GM18858 (cell line): ENCODE results near the gene ANKRD44.

Source experiments
- ATAC-seq: cut with Tn5 transposase; IDR thresholded peaks from one replicate; pipeline ENCODE4 v1.9.1; 2021; ENCODE audit not compliant: unreplicated experiment

The ANKRD44 gene

DNA sequence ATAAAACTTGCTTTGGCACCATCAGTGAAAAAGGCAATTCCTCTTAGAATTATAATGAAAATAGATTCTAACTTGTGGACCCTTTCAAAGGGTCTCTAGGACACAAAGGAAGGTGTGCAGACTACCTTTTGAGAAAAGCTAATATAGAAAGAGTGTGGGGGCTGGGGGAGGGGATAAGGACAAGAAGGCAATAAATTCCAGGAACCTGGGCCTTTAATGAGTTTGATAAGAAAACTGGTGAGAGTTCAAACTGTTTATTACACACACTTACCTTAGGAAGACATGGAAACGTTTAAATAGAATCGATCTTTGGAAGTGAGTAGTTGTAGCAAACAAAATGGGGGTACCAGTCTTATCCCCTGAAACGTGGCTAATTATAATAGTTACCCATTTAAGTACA is 344.5 kb downstream of the ANKRD44 start:
- no peak for ATAC-seq

DNA sequence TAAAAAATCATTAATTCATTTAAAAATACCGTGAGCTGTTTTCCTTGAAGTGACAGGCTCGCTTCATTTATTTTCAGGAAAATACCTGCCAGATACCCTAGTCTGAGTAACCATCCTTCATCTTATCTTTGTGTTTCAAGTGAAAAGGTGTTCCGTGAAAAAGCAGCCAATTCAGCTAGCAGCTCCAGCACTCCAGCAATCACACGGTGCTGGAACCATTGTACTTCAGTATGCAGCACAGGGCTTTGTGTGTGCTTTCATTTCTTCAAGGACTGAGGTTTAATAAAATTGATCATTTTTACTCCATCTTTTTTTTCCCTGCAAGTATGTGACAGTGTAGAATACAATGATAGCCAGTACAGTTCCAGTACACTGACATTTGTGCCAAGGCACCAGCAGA is 344.9 kb downstream of the ANKRD44 start:
- ATAC-seq: no peak

DNA sequence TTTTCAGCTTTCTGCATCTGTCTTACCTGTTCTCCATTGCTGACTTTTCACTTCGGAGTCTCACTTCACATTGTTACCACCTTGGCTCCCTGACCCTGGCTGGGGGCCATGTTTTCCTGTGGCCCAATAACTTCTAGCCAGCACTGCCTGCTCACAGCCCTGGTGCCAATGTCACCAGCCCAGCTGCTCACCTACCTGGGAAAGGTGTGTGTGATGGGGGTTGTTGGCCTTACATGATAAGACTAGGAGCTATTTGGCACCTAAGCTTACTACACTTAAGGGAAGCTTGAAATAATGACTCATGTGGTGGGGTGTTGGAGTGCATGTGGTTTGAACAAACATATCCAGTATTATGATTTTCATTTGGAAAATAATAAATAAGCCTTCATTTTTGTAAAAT is 346.6 kb downstream of the ANKRD44 start:
- ATAC-seq: no peak

DNA sequence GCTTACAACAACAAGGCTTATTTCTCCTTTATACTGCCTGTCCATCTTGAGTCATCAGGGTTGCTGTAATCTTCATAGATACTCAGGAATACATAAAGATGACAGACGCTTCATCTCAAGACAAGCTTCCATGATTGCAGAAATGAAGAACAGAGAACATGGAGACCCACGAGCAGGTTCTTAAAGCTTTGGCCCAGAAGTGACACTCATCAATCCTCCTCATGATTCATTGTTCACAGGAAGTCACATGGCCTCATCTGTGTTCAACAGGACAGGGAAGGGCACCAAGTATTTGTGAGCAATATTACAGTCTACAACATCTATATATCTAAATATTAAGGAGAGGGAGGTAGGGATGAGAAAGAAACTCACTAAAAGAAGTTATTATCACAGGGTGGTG is 347.5 kb downstream of the ANKRD44 start:
- no peak for ATAC-seq

DNA sequence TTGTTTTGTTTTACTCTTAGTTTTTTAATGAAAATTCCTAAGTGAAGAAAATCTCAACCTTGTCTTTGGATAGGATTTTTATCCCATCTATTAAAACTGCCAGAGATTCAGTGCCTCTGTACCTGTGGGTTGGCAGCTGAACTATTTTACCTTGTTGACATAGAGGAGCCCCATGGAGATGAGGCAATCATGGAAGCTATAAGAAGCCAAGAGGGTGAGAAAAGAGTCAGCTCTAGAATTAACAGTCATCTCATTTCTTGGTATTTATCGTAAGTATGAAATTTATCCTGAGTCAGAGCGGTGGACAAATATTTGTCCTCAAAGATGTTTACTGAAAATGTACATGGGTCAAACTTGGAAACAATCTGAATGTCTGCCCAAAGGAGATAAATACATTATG is 348.3 kb downstream of the ANKRD44 start:
- no peak for ATAC-seq

DNA sequence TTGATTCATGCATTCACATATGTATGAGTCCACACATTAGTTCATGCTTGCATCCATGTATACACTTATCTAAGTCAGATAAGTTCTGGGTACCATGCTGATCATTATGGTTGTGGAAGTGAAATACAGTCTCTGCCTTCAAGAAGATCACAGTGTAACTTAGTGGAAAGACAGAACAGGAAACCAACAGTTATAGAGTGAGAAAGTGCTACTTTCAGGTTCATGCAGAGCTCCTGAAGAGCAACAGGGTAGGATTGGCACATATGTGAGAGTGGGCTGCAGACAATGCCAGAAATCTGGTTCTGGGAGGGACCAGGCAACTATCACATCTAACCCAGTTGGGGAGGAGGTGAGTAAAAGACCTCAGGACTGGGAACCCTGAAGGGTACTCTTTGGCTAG is 348.7 kb downstream of the ANKRD44 start:
- ATAC-seq: peak; percentile 99

DNA sequence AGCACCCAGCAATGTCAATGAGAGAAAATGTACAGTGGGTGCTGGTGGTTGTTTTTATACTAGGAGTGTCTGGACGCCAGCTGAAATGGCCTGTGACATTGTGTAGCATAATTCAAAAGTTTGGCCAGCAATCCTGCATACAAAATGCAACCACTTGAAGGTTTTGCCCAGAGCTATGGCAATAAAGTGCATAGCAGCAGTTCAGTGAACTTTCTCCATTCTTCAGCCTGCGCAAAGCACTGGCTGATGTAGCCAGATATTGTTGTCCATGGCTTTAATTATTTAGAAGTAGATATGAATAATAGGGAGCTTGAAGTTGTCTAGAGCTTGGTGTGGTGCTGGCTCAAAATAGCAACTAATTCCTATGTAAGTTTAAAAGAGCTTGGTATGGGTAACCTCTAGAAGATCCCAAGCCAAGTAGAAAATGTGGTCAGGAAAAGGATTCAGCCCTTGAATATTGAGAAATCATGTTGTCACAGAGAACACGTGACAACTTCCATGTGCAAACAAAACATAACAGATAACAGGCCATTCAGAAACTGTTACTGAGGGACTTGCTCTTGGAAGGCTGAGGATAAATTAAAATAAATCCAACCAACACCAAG is 350.7 kb downstream of the ANKRD44 start:
- no peak for ATAC-seq

DNA sequence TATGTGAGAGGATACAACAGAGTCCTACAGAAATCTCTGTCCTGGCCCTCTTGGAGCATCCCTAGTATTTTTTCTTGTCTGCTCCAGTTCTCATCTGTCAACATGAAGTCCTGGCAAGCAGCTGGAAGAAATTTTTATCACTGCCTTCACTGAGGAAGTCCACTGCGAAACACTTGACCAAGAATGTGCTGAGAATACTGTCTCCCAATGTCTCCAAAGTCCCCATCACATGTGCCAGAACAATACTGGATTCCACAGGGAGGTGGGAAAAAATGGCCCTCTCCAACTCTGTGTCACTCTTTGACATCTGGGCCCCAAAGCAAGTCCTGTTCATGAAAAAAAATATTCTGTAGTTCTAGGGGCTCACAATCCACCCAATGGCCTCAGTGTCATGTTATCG is 351.3 kb downstream of the ANKRD44 start:
- no peak for ATAC-seq

DNA sequence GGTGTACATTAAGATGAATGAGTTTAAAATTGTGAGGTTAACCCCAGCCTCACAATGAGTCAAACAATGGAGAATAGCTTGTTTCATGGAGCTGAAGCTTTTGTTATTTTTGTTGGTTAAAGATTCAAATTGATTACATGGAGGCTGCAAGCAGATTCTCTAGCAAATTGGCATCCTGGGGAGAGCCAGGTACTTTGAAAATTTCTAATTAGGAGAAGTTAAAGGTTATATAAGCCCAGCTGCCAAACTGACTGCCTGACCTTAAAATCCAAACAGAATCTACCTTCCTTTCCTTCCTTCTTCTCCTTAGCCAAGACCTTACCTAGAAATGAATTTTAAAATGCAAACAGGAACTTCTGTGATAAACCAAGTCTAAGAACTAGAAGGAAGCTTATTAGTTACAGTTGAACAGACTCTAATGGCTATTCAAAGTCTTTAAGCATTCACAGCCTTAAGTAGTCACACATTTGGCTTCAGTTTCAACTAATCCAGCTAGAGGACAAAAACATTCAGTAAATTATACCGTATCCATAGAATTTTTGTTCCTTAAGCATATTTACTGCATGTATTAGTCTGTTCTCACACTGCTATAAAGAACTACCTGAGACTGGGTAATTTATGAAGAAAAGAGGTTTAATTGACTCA is 352.6 kb downstream of the ANKRD44 start:
- ATAC-seq: no peak

DNA sequence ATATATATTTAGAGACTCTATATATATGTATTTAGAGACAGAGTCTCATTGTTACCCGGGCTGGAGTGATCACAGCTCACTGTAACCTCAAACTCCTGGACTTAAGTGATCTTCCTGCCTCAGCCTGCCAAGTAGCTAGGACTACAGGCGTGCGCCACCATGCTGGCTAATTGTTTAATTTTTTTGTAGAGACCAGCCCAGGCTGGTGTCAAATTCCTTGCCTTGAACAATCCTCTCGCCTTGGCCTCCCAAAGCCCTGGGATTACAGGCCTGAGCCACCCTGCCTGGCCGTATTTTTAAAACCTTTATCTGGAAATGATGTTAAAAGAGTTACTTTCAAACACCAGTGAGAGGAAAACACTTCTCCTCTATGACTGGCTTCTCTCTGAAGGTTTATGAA is 353.1 kb downstream of the ANKRD44 start:
- no peak for ATAC-seq

DNA sequence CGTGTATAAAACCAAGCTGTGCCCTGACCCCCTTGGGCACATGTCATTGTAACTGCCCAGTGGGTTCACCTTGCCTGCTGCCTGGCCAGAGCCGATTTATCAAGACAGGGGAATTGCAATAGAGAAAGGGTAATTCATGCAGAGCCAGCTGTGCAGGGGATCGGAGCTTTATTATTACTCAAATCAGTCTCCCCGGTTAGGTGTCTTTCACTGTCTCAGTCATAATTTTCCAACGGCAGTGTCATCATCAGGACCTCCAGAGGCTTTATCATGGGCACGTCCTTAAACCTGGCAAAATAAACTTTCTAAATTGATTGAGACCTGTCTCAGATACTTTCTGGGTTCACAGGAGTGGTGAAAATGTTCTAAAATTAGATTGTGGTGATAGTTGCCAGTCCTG is 354.5 kb downstream of the ANKRD44 start:
- no peak for ATAC-seq

DNA sequence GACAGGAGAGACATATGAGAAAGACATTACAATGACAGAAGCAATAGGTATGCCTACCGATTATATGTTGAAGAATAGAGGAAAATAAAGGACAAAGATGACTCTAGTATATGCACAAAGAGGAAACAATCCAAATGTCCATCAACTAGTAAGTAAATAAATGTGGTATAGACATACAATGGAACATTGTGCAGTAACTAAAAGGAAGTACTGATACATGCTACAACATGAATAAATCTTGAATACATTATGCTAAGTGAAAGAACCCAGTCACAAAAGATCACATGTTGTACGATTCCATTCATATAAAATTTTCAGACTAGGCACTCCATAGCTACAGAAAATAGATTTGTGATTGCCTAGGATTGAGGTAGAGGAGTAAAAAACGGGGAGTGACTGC is 355.5 kb downstream of the ANKRD44 start:
- ATAC-seq: no peak

DNA sequence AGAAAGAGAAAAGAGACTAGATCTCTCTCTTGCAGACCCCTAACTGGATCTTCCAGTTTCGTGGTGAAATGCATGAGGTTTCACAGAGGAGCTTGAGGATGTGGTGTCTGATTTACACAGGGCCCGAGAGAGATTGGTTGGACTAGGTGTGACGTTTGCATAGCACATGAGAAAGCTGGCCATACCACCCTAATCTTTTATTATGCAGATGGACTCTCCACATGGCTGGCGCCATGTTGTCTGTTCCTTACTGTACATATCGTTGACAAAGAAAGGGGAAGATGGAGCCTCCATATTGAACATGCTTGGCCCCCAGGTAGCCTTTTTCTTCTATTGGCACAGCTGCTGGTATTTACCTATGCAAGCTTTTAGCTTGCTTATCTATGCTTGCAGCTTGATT is 356.6 kb downstream of the ANKRD44 start:
- no peak for ATAC-seq

DNA sequence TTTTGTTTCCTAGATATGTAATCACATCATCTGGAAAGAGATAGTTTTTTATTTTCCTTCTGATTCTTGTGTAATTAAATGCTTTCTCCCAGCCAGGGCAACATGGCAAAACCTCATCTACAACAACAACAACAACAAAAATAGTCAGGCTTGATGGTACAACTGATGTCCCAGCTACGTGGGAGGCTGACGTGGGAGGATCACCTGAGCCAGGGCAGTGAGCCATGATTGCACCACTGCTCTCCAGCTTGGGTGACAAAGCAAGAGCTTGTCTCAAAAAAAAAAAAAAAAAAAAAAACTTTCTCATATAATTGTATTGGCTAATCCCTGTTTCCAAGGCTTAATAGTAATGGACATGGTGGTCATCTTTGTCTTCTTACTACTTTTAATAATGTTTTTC is 357.6 kb downstream of the ANKRD44 start:
- no peak for ATAC-seq

DNA sequence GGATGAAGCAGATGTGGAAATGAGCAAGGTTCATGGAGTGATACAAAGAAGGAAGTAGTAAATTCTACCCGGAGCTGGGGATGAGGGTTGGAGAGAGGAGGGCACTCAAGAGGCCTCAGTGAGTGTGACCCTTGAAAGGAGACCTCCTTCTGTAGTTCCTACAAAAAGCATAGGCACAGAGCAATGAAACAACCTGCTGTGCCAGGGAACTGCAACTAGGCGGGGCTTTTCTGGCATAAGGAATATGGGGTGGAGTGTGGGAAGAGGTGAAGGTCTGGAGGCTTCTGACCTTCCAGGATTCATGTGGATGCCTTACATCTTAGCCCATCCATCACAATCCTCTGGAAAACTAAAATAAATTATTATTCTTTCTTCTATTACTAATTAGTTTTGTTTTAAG is 358.6 kb downstream of the ANKRD44 start:
- ATAC-seq: no peak

DNA sequence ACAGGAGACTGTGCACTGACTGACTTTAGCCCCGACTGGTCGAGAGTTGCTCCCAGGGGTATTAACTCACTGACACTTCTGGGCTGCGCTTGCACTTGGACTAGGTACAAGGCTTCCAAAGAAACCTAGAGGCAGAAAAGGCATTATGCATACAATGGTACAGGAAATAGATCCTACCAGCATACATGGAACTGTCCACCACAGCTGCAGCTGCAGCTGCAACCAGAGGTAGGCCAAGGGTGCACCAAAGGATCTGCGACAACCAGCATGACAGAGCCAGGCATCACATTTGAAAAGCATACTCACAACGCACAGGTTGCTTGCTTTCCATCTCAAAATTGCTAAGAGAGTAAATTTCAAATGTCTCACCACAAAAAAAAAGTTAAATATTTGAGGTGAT is 361.5 kb downstream of the ANKRD44 start:
- ATAC-seq: no peak

DNA sequence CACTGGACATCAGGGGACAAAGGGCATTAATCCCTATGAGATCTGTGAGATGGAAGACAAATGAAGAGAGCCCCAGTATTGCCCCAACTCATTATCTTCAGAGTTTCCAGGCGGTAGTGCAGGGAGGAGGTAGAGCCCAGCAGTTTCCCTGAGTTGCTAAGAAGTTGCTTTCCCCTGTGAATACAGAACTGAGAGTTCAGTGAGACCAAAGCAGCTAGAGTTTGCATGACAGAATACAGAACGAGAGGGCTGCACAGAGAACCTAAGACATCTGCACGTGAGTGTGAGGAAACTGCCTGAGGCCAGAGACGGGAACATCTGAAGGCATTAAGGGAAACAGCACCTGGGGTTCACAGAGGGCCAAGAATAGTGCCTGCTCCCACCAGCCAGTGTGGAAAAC is 366.0 kb downstream of the ANKRD44 start:
- peak; percentile 94 for ATAC-seq

DNA sequence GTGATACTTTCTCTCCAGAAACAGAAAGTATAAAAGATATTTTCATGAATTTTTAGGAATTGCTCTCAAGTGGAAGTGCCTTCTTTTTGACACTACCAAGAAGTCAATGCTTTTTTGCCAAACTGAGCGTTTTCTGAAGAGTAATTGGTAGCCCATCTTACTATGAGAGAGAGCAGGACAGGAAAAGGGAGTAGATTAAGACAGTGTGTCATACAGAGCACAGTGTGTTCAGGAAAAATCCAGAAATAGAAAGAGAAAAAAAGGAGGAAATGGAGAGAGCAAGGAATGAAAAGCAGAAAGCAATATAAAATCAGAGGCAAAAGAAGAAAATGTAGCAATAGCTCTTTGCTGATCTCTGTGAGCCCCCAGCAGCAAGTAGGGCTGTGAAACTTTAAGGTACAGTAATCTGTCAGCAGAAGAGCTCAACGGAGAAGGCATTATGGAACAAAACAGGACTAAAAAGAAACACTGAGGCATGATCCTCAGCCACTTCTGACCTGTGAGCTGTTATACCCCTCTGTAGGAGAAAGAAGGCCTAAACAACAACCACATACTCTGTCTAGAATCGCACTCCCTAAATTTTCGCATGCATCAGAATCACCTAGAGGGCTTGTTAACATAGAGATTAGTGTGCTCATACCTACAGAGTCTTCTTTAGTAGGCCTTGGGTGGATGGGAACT is 369.0 kb downstream of the ANKRD44 start:
- ATAC-seq: no peak

DNA sequence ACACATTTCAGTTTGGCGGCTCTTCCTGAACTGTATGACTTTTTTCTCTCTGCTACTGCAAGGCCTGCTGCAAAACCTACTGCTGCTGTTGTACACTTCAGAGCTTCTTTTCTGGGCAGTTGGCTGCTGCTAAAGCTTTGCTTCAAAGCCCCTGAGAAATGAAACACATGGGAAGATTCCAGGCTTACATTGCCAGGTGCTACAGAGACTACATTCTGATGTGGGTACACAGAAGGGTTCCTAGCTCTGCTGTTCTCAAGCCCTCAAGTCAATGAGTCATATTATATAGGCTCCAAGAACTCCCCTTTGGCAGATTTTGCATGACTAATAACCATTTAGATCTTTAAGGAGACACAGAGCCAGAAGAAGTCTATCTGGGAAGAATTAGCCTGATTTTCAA is 371.2 kb downstream of the ANKRD44 start:
- ATAC-seq: no peak
